GM12878 (cell line): Measurements from ENCODE around the gene UBA6. TPM values are rescaled to one million over a fixed set of nuclear protein-coding genes. Genes with fewer than 3 reads are reported as not detected.

Experiments
- ASH2L ChIP-seq: fragments of 300-600, 200-600 bp; sonication (generic); IDR thresholded peaks from 2 replicates; pipeline ENCODE4 v1.6.1; 2017; ENCODE audit warnings: low read depth, mild to moderate bottlenecking, borderline replicate concordance
- ATF3 ChIP-seq: IDR thresholded peaks from 2 replicates; pipeline ENCODE4 v1.6.1; 2011; ENCODE audit warnings: low read depth, mild to moderate bottlenecking, low read length, moderate library complexity, borderline replicate concordance; ENCODE audit errors: extremely low read depth
- CTCF ChIP-seq, 3 experiments: IDR thresholded peaks in 2 of 3; conservative IDR thresholded peaks in 1 of 3; 2 replicates each; pipeline ENCODE4 v1.5.1; 2011; ENCODE audit warnings: low read depth in 3 of 3, low read length in 3 of 3, mild to moderate bottlenecking in 3 of 3, control low read depth in 2 of 3, moderate library complexity in 2 of 3, inconsistent platforms in 1 of 3, mixed read lengths in 1 of 3; ENCODE audit not compliant: control insufficient read depth in 2 of 3, insufficient read depth in 1 of 3; ENCODE audit errors: extremely low read depth in 1 of 3
- DPF2 ChIP-seq: fragments of 450-650 bp; IDR thresholded peaks from 2 replicates; pipeline ENCODE4 v1.6.1; 2017; ENCODE audit warnings: mild to moderate bottlenecking
- EZH2 ChIP-seq: IDR thresholded peaks from 2 replicates; pipeline ENCODE4 v1.6.1; 2012; ENCODE audit warnings: low read depth, mild to moderate bottlenecking, control low read depth, inconsistent platforms, low read length, borderline replicate concordance; ENCODE audit not compliant: control insufficient read depth
- MEF2A ChIP-seq: IDR thresholded peaks from 2 replicates; pipeline ENCODE4 v1.6.1; 2011; ENCODE audit warnings: low read depth, mild to moderate bottlenecking, low read length, moderate library complexity; ENCODE audit not compliant: insufficient read depth
- MTA3 ChIP-seq: IDR thresholded peaks from 2 replicates; pipeline ENCODE4 v1.6.1; 2012; ENCODE audit warnings: low read length, inconsistent platforms, borderline replicate concordance
- MYB ChIP-seq: fragments of 150-350 bp; IDR thresholded peaks from 2 replicates; pipeline ENCODE4 v1.6.1; 2014; ENCODE audit warnings: mild to moderate bottlenecking, low read depth, low read length, borderline replicate concordance
- NR2C2 ChIP-seq: IDR thresholded peaks from 2 replicates; pipeline ENCODE4 v1.6.1; 2011; ENCODE audit warnings: borderline replicate concordance, low read depth; ENCODE audit not compliant: control insufficient read depth, insufficient read length
- POLR2AphosphoS2 ChIP-seq: IDR thresholded peaks from 2 replicates; pipeline ENCODE4 v1.6.1; 2011; ENCODE audit warnings: low read depth, mild to moderate bottlenecking, low read length, improper control_type of control experiment, moderate library complexity
- STAT3 ChIP-seq: IDR thresholded peaks from 2 replicates; pipeline ENCODE4 v1.6.1; 2011; ENCODE audit warnings: low read depth, low read length, improper control_type of control experiment
- SUZ12 ChIP-seq: fragments of 200-600 bp; sonication (generic); IDR thresholded peaks from one replicate; pipeline ENCODE4 v1.6.1; 2018; ENCODE audit warnings: antibody characterized with exemption, mild to moderate bottlenecking; ENCODE audit not compliant: unreplicated experiment
- ZBTB33 ChIP-seq: fragments of 450-650 bp; IDR thresholded peaks from 2 replicates; pipeline ENCODE4 v1.6.1; 2017; ENCODE audit warnings: mild to moderate bottlenecking
- ZZZ3 ChIP-seq: IDR thresholded peaks from 2 replicates; pipeline ENCODE4 v1.6.1; 2011; ENCODE audit warnings: low read depth; ENCODE audit not compliant: control insufficient read depth, insufficient read length
- polyA plus RNA-seq, 11 experiments: library from polyadenylated mRNA; depleted of rRNA in 4 of 11; unstranded in 6 of 11; stranded (reverse) in 5 of 11; fragments of >200 nt; fragmentation: Nextera tagmentation in 4 of 11; fragmentation: Illumina TruSeq in 1 of 11; extraction: Ambion mirVana in 4 of 11; extraction: Trizol in 1 of 11; gene quantifications; 1 replicate in 1 of 11; 2 replicates in 10 of 11; pipeline versions ENCODE4 v1.2.1 to v1.2.3, GENCODE V29; 2011 to 2016; ENCODE audit warnings: inconsistent platforms in 2 of 11, missing spikeins in 2 of 11, low read depth in 1 of 11
- total RNA-seq, 4 experiments: library from RNA; depleted of rRNA in 3 of 4; stranded (reverse); fragments of >200 nt in 3 of 4; fragmentation: Illumina TruSeq in 1 of 4; extraction: Trizol in 1 of 4; gene quantifications; 2 replicates each; pipeline versions ENCODE4 v1.2.1 to v1.2.3, GENCODE V29; 2013 to 2021
- TF ChIP-seq, protein P1 (sequence below): fragments of 450-650 bp; IDR thresholded peaks from 2 replicates; pipeline ENCODE4 v1.6.1; 2017; ENCODE audit warnings: mild to moderate bottlenecking, low read depth, inconsistent platforms; ENCODE audit not compliant: poor library complexity, severe bottlenecking
- TF ChIP-seq, protein P2 (sequence below): fragments of 450-650 bp; IDR thresholded peaks from 2 replicates; pipeline ENCODE4 v1.6.1; 2017; ENCODE audit warnings: mild to moderate bottlenecking, moderate library complexity

UBA6 gene
- total and polyA plus RNA-seq, 10 of the 15 experiments (the other 5 are each of a cell fraction or from before 2014, with no cell fraction given) = 7.9 to 70.6 (median 34.7) TPM

DNA sequence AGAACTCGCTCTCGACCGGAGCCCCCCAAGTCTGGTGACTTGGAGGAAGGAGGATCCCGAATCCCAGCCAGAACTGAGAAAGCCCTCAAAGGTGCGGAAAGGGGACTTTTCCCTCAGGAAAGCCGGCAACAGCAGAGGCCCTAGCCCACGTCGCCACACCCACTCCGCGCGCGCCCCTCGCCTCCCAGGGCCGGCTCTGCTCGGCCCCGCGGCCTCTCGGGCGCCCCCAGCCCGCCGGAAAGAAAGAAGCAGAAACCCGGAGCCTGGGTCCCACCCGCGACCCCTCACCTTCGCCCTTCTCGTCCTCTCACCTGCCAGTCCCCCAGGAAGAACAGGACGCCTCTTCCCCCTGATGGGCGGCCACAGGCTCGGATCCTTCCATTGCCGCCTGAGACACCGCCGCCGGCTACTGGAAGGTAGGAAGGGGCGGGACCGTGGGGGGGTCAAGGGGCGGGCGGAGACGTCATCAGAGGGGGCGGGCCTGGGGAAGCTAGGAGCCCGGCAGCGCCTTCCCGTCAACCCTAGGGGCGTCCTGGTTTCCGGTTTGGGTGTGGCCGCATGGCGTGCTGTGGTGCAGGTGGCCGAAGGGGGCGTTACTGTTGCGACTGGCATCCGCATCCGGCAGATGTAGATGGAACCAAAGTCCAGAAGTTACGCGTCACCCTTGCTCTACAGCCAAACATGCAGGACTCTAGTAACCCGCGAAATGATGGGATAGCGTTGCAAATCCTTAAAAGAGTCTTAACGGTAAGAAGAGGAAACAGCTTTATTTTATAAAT is at the start of gene UBA6 (continued):
- TF ChIP-seq CTCF (IDR thresholded peaks at IDR 0.05 in 2 of 3, conservative IDR thresholded peaks at IDR 0.05 in 1 of 3; ENCODE audit: control insufficient read depth in 2 of 3, extremely low read depth in 1 of 3, insufficient read depth in 1 of 3, low read depth in 3 of 3, low read length in 3 of 3) = peak; percentile 27 to 55 (median 31); a peak in 5 of 6 replicates
- no peak for TF ChIP-seq MEF2A
- TF ChIP-seq MYB = no peak
- TF ChIP-seq MTA3 = no peak
- no peak for TF ChIP-seq NR2C2
- TF ChIP-seq ZZZ3 = no peak
- no peak for TF ChIP-seq DPF2
- TF ChIP-seq ATF3 = peak; percentile 1; the same call in 1 of the 2 replicates
- TF ChIP-seq, protein P1, sequence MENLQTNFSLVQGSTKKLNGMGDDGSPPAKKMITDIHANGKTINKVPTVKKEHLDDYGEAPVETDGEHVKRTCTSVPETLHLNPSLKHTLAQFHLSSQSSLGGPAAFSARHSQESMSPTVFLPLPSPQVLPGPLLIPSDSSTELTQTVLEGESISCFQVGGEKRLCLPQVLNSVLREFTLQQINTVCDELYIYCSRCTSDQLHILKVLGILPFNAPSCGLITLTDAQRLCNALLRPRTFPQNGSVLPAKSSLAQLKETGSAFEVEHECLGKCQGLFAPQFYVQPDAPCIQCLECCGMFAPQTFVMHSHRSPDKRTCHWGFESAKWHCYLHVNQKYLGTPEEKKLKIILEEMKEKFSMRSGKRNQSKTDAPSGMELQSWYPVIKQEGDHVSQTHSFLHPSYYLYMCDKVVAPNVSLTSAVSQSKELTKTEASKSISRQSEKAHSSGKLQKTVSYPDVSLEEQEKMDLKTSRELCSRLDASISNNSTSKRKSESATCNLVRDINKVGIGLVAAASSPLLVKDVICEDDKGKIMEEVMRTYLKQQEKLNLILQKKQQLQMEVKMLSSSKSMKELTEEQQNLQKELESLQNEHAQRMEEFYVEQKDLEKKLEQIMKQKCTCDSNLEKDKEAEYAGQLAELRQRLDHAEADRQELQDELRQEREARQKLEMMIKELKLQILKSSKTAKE = peak; percentile 68
- 0 out of 2 replicates have a peak, but pooled peaks have one; percentile 51 for TF ChIP-seq POLR2AphosphoS2
- TF ChIP-seq ASH2L = peak; percentile 60; the same call in 1 of the 2 replicates
- TF ChIP-seq EZH2 = no peak
- TF ChIP-seq, protein P2, sequence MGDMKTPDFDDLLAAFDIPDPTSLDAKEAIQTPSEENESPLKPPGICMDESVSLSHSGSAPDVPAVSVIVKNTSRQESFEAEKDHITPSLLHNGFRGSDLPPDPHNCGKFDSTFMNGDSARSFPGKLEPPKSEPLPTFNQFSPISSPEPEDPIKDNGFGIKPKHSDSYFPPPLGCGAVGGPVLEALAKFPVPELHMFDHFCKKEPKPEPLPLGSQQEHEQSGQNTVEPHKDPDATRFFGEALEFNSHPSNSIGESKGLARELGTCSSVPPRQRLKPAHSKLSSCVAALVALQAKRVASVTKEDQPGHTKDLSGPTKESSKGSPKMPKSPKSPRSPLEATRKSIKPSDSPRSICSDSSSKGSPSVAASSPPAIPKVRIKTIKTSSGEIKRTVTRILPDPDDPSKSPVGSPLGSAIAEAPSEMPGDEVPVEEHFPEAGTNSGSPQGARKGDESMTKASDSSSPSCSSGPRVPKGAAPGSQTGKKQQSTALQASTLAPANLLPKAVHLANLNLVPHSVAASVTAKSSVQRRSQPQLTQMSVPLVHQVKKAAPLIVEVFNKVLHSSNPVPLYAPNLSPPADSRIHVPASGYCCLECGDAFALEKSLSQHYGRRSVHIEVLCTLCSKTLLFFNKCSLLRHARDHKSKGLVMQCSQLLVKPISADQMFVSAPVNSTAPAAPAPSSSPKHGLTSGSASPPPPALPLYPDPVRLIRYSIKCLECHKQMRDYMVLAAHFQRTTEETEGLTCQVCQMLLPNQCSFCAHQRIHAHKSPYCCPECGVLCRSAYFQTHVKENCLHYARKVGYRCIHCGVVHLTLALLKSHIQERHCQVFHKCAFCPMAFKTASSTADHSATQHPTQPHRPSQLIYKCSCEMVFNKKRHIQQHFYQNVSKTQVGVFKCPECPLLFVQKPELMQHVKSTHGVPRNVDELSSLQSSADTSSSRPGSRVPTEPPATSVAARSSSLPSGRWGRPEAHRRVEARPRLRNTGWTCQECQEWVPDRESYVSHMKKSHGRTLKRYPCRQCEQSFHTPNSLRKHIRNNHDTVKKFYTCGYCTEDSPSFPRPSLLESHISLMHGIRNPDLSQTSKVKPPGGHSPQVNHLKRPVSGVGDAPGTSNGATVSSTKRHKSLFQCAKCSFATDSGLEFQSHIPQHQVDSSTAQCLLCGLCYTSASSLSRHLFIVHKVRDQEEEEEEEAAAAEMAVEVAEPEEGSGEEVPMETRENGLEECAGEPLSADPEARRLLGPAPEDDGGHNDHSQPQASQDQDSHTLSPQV = 0 out of 2 replicates have a peak, but pooled peaks have one; percentile 1
- TF ChIP-seq STAT3 = no peak
- no peak for TF ChIP-seq SUZ12
- TF ChIP-seq ZBTB33 = no peak
